Suppressor macrophage treated with lipopolysaccharide for 1 hour (primary cell): ENCODE data around the gene MAPK10.
A peak's percentile ranks its signal among the peaks of the same experiment; 100 is the strongest.

Experiments used
- DNase-seq, 3 donors: peaks; one replicate each; pipeline ENCODE4 v3.0.0-alpha.2; 2020 to 2022

Gene MAPK10

DNA sequence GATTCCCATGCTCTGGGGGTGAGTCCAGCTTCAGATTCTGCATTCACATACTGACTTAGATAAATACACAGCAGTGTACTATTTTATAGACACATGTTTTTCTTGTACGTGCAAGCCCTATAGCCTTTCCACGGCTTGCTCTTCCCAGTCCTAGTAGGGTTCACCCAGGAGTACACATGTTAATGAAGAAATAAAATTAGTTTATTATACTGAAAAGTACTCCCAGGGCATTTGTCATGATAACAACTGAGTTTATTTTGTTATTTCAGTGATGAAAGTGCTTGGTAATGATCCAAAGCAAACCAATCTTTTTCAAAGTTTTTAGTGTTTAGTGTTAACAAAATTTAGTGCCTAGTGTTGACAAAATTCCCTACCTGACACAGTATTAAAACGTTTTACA, 21.3 kb downstream of the MAPK10 start:
- DNase-seq: peak in 1 of 3 donors; percentile 6

GRCh38 chr4:86334020-86334750, 25.7 kb downstream of the MAPK10 start:
- peak in 2 of 3 donors; percentile 10 to 17 for DNase-seq

DNA sequence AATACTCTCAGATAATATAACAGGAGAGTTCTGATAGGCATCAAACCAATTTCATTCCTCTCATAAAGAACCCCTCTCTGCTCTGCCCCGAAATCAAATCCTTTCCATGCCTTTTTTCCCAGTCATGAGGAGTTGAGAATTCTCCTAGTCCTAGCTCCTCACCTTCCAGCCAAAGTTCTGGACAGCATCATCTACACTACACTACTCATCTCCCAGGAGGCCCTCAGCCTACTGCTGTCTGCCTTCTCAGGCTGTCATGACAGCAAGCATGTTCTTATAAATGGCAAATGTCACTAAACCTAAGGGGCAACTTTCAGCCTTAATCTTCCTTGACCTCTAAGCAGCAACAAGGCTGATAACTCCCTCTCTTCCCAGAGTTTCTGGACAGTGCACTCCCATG, 26.6 kb downstream of the MAPK10 start:
- DNase-seq: peak in 1 of 3 donors; percentile 8

GRCh38 chr4:86330961-86331742, 28.7 kb downstream of the MAPK10 start:
- DNase-seq: peak; percentile 28 to 65 (median 52)

DNA sequence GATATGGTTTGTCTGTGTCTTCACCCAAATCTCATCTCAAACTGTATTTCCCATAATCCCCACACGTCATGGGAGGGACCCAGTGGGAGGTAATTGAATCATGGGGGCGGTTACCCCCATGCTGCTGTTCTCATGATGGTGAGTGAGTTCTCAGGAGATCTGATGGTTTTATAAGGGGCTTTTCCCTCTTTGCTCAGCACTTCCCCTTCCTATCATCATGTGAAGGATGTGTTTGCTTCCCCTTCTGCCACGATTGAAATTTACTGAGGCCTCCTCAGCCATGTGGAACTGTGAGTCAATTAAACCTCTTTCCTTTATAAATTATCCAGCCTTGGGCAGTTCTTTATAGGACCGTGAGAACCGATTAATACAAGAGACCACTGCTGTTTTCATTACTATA, 29.4 kb downstream of the MAPK10 start:
- peak; percentile 60 to 85 (median 79) for DNase-seq

DNA sequence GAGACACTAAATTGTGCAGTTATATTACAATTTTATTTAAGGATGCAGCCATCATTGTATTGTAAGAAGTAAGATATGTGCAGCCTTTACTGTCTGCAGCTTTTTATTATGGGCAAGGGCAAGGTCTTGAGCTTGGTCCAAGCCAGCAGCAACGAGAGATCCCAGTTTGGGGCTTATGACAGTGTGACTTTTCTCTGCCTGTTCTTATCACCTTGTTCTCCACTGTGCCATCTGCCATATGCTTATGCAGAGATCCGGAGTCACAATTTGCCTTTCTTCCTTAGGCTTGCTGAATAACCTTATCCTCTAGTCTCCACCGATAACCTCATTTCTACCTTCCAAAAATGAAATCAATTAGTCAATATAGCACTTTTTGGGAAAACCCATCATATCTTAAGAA, 30.4 kb downstream of the MAPK10 start:
- DNase-seq: no peak

- peak in 1 of 3 donors; percentile 5 for DNase-seq
Observed at GRCh38 chr4:86326400-86326799, 33.5 kb downstream of the MAPK10 start.

- no peak for DNase-seq
Observed at GRCh38 chr4:86319390-86319789, 40.5 kb downstream of the MAPK10 start.

DNA sequence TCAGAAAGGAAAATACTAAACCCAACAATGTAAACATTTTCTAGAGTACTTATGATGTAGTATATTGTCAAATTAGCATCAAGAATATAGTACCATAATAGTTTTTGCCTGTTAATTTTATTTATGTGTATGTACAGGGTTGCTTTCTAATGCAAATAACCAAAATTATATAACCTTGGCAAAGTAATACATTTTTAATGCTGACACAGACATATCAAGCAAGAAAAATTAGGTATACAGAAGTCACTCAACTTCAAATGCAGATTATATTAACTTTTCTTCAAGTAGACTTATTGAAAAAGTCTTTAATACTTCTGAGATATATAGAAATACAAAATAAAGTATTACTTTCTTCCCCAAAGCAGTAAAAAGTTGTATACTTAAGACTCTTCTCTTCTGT, 44.3 kb downstream of the MAPK10 start:
- DNase-seq: no peak

DNA sequence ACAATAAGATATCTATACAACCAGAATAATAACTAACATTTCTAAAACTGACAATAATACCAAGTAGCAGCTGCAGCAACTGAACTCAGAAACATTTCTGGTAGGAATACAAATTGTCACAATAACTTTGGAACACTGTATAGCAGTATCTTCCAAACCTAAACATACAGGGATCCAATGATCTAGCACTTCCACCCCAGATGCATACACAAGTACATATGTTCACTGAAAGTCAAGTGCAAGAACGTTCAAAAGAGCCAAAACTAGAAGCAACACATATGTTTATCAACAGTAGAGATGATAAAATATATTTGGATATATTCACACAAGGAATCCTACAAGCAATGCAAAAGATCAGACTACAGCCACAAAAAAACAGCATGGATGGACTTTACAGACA, 46.2 kb downstream of the MAPK10 start:
- no peak for DNase-seq

DNA sequence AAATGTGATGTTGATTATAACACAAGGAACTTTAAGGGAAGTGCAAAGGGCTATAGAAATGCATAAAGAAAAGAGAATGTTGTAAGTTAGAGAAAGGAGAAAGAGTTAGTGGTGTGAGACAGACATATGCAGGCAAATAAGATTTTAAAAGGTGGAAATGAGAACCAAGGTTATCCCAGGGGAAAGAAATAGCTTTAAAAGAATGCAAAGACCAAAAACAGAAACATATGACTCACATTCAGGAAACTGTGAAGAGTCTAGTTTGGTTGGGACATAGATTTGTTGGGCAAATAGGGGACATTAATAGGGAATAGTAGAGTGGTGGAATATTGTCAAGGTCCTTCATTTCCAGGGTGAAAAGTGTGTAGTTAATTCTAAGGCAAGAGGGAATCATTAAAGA, 52.4 kb downstream of the MAPK10 start:
- DNase-seq: peak in 1 of 3 donors; percentile 7

GRCh38 chr4:86306816-86307215, 53.0 kb downstream of the MAPK10 start:
- DNase-seq: no peak

DNA sequence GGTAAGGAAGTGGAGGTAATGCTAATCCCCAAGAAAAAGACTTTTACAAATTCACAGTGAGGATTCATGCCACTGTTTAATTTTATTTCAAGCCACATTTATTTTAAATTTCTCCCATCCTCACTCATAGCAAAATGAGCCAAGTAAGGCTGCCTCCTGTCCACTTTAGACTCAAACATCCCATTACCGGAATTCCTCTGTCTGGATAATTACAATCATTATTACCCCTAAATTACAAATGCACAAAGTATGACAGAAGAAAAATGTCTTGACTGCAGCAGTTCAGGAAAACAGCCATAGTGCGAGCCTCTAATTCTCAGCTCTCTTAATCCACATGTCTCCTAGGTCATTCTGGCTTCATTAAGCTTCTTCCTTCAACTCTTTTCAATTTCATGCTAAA, 57.0 kb downstream of the MAPK10 start:
- no peak for DNase-seq

- DNase-seq: no peak
Observed at GRCh38 chr4:86302251-86302650, 57.6 kb downstream of the MAPK10 start.

GRCh38 chr4:86300516-86300915, 59.3 kb downstream of the MAPK10 start:
- DNase-seq: no peak

DNA sequence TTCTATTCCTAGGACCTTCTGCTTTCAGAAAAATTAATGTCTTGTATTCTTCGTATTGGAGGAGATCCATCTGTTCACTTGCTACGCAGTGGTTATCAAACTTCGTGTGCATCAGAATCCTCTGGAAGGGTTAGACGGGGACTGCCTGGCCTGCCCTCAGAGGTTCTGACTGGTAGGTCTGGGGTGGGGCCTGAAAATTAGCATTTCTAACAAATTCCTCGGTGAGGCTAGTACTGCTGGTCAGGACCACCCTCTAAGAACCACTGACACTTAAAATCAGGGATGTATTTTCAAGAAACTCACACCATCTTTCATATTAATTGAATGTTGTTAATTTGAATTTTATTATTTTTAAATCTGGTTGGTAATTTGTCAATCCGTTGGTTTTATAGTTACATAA, 63.0 kb downstream of the MAPK10 start:
- no peak for DNase-seq

- no peak for DNase-seq
Observed at GRCh38 chr4:86294883-86295282, 65.0 kb downstream of the MAPK10 start.

DNA sequence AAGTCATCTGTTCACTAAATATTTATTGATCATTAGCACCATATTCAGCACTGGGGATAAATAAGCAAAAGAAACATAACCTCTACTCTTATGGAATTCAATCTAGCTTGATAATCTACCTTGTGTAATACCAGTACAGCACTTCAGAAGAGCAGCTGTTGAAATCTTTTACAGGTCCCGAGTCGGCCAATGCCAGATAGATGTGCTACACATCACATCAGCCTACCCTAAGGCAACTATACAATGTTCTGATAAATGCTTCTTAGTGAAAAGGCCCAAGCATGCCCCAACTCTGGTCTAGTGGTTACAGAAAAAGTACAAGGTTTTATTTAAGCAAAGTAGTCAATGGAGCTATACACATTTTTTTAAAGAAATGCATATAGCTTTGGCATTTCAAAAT, 68.7 kb downstream of the MAPK10 start:
- no peak for DNase-seq

DNA sequence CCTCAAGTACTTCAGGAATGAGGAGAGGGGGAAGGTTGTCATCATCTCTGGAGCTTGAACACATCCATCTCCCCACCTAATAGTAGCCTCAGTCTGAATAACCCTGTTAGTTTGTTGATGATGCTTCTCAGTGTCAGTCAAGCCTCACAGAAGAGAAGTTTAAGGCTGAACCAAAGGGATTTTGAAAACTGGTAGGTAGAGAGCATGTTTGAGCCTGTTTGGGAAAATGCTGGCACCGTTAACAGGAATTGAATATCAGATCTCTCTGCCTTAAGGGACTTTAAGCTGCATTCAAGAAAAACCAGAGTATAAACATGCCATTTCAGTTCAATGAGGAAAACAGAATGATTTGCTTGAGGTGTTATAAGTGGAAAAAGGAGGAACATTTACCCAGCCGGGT, 73.1 kb downstream of the MAPK10 start:
- no peak for DNase-seq

GRCh38 chr4:86283371-86283770, 76.5 kb downstream of the MAPK10 start:
- DNase-seq: no peak

GRCh38 chr4:86280246-86280645, 79.6 kb downstream of the MAPK10 start:
- no peak for DNase-seq

DNA sequence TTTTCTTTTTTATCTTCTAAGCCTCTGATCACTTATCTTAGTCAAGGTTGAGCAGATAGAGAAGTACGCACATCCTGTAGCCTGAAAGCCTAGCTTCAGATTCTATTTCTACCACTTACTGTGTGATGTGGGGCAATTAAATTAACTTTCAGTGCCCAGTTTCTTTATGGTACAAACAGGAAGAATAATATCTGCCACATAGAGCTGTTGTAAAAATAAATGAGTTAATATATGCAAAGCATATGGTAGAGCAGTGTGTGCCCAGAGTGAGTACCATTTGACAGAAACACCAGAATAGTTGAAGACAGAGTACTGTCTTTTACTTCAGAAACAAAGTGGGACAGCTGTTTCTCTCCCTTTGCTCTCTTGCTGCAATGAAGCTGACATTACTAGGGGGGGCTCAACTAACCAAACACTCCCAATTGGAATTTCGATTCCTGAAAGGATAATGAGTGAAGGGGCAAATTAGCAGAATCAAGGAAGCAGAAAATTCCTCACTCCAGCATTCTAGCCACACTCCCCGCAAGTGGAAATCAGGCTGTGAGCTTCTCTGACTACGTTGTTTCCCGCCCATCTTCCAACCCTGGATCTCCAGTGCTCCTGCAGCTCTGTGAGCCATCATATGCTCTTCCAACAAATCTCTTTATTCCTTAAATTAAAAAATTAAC, 80.4 kb downstream of the MAPK10 start:
- DNase-seq: no peak

- no peak for DNase-seq
Observed at GRCh38 chr4:86278126-86278525, 81.7 kb downstream of the MAPK10 start.

DNA sequence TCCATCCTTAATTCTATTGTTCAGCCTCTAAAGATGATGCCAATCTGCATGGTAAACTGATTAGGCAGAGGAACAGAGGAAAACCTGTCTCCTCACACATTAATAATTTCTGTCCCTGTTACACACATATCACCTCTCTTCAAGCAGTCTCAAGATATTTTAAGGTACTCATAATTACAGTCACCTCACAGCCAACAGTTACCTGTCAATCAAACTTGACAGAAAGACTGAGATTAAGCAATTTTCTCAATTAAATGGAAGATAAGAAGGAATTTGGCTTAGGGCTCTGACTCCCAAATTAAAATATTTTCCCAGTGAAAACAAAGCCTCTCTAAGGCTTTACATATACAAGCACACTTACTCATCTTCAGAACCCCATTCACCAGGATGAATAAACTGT, 85.2 kb downstream of the MAPK10 start:
- DNase-seq: no peak
